Measurements from ENCODE around the gene STX1A.
"Not testable (repeated sequence)": the region's sequence is repeated elsewhere in the genome, so short reads cannot be mapped to it uniquely, and the experiment has no call there.

Gene STX1A

GRCh38 chr7:73660594-73660993 is 58.9 kb downstream of the STX1A start:
- not testable (repeated sequence) for H3K4me3 ChIP-seq (ENCODE audit: low read depth in 1 of 5, low read length in 5 of 5); H3K4me1 ChIP-seq (ENCODE audit: control insufficient read depth in 5 of 5, insufficient read depth in 5 of 5, low read length in 5 of 5); H3K36me3 ChIP-seq (ENCODE audit: control insufficient read depth in 5 of 5, insufficient read depth in 5 of 5, low read length in 5 of 5); H3K27me3 ChIP-seq (ENCODE audit: control insufficient read depth in 5 of 5, insufficient read depth in 4 of 5, low read length in 5 of 5); H3K9me3 ChIP-seq (ENCODE audit: control insufficient read depth in 5 of 5, low read length in 5 of 5); H3K27ac ChIP-seq (ENCODE audit: low read depth, low read length); H3K9ac ChIP-seq (ENCODE audit: low read length in 5 of 5)

GRCh38 chr7:73659983-73660382 is 59.5 kb downstream of the STX1A start:
- no peaks in the 10 kb centered on the region for H3K36me3 ChIP-seq (ENCODE audit: control insufficient read depth in 5 of 5, insufficient read depth in 5 of 5, low read length in 5 of 5)
- H3K4me1 ChIP-seq (ENCODE audit: control insufficient read depth in 5 of 5, insufficient read depth in 5 of 5, low read length in 5 of 5): no peaks in the 10 kb centered on the region
- H3K27me3 ChIP-seq (ENCODE audit: control insufficient read depth in 5 of 5, insufficient read depth in 4 of 5, low read length in 5 of 5): peaks cover 0 to 2% (median 0%) of the 10 kb centered on the region in 5 donors
- no peak overlapping the region for H3K9ac ChIP-seq (ENCODE audit: low read length in 5 of 5)
- H3K4me3 ChIP-seq (ENCODE audit: low read depth in 1 of 5, low read length in 5 of 5): no peak overlapping the region
- no peak overlapping the region for H3K27ac ChIP-seq (ENCODE audit: low read depth, low read length)
- H3K9me3 ChIP-seq (ENCODE audit: control insufficient read depth in 5 of 5, low read length in 5 of 5): peaks cover 0 to 9% (median 6%) of the 10 kb centered on the region in 5 donors

- not testable (repeated sequence) for H3K9ac ChIP-seq (ENCODE audit: low read length in 5 of 5); H3K4me1 ChIP-seq (ENCODE audit: control insufficient read depth in 5 of 5, insufficient read depth in 5 of 5, low read length in 5 of 5); H3K4me3 ChIP-seq (ENCODE audit: low read depth in 1 of 5, low read length in 5 of 5); H3K27ac ChIP-seq (ENCODE audit: low read depth, low read length); H3K9me3 ChIP-seq (ENCODE audit: control insufficient read depth in 5 of 5, low read length in 5 of 5); H3K36me3 ChIP-seq (ENCODE audit: control insufficient read depth in 5 of 5, insufficient read depth in 5 of 5, low read length in 5 of 5); H3K27me3 ChIP-seq (ENCODE audit: control insufficient read depth in 5 of 5, insufficient read depth in 4 of 5, low read length in 5 of 5)
Measured at GRCh38 chr7:73655309-73655708, 64.2 kb downstream of the STX1A start.

GRCh38 chr7:73652541-73652949 is 66.9 kb downstream of the STX1A start:
- peaks cover 0 to 9% (median 6%) of the 10 kb centered on the region in 5 donors for H3K4me1 ChIP-seq (ENCODE audit: control insufficient read depth in 5 of 5, insufficient read depth in 5 of 5, low read length in 5 of 5)
- no peaks in the 10 kb centered on the region for H3K36me3 ChIP-seq (ENCODE audit: control insufficient read depth in 5 of 5, insufficient read depth in 5 of 5, low read length in 5 of 5)
- no peaks in the 10 kb centered on the region for H3K9me3 ChIP-seq (ENCODE audit: control insufficient read depth in 5 of 5, low read length in 5 of 5)
- H3K27ac ChIP-seq (ENCODE audit: low read depth, low read length): no peak overlapping the region
- H3K27me3 ChIP-seq (ENCODE audit: control insufficient read depth in 5 of 5, insufficient read depth in 4 of 5, low read length in 5 of 5): peaks cover 0 to 23% (median 15%) of the 10 kb centered on the region in 5 donors
- no peak overlapping the region for H3K4me3 ChIP-seq (ENCODE audit: low read depth in 1 of 5, low read length in 5 of 5)
- no peak overlapping the region for H3K9ac ChIP-seq (ENCODE audit: low read length in 5 of 5)

- Histone ChIP-seq H3K4me3 (ENCODE audit: low read depth in 1 of 5, low read length in 5 of 5) (no peak overlapping the region), H3K27me3 (ENCODE audit: control insufficient read depth in 5 of 5, insufficient read depth in 4 of 5, low read length in 5 of 5) (peaks cover 0 to 33% (median 22%) of the 10 kb centered on the region in 5 donors), H3K9me3 (ENCODE audit: control insufficient read depth in 5 of 5, low read length in 5 of 5) (no peaks in the 10 kb centered on the region)
Measured at GRCh38 chr7:73650524-73650923, 68.9 kb downstream of the STX1A start.

GRCh38 chr7:73649576-73649975 is 69.9 kb downstream of the STX1A start:
- Histone ChIP-seq H3K27ac (ENCODE audit: low read depth, low read length) (no peak overlapping the region), H3K9ac (ENCODE audit: low read length in 5 of 5) (no peak overlapping the region), H3K9me3 (ENCODE audit: control insufficient read depth in 5 of 5, low read length in 5 of 5) (no peaks in the 10 kb centered on the region), H3K36me3 (ENCODE audit: control insufficient read depth in 5 of 5, insufficient read depth in 5 of 5, low read length in 5 of 5) (no peaks in the 10 kb centered on the region), H3K4me1 (ENCODE audit: control insufficient read depth in 5 of 5, insufficient read depth in 5 of 5, low read length in 5 of 5) (peaks cover 0 to 35% (median 10%) of the 10 kb centered on the region in 5 donors), H3K27me3 (ENCODE audit: control insufficient read depth in 5 of 5, insufficient read depth in 4 of 5, low read length in 5 of 5) (peaks cover 0 to 33% (median 22%) of the 10 kb centered on the region in 5 donors), H3K4me3 (ENCODE audit: low read depth in 1 of 5, low read length in 5 of 5) (no peak overlapping the region)

More at GRCh38 chr7:73650524-73650923, 68.9 kb downstream of the STX1A start:
- H3K27ac ChIP-seq (ENCODE audit: low read depth, low read length): no peak overlapping the region
- H3K36me3 ChIP-seq (ENCODE audit: control insufficient read depth in 5 of 5, insufficient read depth in 5 of 5, low read length in 5 of 5): no peaks in the 10 kb centered on the region
- peaks cover 0 to 29% (median 10%) of the 10 kb centered on the region in 5 donors for H3K4me1 ChIP-seq (ENCODE audit: control insufficient read depth in 5 of 5, insufficient read depth in 5 of 5, low read length in 5 of 5)
- no peak overlapping the region for H3K9ac ChIP-seq (ENCODE audit: low read length in 5 of 5)

All from subcutaneous abdominal adipose tissue (tissue), 5 donors.